ENCODE measurements around the gene TSSK3.
"Not testable (repeated sequence)": the region's sequence is repeated elsewhere in the genome, so short reads cannot be mapped to it uniquely, and the experiment has no call there.

TSSK3 gene

DNA sequence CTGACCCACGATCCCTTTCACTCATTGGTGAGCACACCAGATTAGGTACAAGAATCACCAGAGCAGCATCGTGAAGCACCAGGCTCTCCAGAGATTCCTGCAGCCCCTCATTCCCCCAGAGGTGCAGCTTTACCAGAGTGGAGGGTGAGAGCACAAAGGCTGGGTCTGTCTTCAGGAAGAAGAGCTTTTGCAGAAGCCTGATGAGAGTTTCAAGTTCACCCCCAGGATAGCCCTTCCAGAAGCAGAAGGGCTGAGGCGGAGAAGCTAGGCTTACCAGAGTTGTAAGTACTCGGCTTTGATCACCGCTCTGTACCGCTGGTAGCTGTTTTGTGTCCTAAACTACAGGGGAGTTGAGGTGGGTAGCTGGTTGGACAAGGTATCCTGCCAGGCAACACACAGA is 3.1 kb downstream of the TSSK3 start:
- DNase-seq: no peak

DNA sequence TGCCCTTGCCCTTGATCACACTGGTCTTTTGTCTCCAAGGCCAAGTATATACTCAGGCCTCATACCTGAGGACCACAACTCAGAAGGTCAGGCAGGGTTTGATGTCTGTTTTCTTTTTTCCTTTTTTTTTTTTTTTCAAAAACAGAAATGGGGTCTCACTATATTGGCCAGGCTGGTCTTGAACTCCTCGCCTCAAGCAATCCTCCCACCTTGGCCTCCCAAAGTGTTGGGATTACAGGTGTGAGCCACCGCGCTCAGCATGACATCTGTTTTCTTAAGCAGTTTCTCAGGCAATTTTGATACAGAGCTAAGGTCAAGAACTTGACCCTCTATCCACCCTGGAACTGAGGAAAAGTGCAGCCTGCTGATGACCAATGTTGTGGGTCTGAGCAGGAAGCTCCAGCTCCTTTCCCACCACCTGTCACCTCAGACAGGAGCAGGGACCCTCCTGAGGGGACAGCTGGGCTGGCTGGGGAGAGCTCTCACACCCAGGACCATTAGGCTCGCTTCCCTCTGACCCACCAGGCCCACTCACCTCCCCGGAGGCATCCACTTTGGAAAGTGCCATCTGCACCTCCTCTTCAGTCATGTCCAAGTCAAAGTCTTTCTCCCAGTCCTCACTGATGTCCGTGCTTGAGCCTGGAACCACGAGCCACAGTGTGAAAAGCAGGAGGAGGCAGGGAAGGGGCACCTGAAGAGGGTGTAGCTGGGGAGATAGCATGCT is 5.7 kb downstream of the TSSK3 start:
- DNase-seq: no peak

DNA sequence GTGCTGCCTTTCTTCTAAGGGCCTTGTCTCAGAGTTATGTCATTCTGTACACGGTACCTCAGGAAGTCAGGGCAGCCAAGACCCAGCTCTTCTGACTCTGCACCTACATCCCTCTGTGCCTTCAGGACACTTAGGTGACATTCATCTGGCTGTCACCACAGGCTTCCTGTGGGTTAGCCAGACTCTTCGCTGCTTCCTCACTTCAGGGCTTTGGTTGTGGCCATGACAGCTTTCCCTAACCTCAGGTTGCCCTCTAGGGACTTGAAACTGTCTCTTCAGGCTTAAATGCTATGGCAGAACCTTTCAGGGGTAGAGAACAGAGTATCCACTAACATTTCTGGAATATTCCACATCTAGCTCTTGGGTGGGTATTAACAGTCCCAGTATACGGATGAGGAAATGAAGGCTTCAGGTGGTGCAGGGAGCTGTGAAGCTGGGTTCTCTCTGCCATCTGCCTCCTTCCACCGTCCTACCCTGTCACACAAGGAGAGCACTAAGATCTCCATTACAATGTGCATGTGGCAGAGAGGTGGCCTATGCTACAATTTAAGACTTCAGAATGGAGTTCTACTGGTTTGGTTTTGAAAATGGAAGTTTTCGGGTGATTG is 9.9 kb downstream of the TSSK3 start:
- peak in 1 of 2 donors; percentile 78 for DNase-seq

DNA sequence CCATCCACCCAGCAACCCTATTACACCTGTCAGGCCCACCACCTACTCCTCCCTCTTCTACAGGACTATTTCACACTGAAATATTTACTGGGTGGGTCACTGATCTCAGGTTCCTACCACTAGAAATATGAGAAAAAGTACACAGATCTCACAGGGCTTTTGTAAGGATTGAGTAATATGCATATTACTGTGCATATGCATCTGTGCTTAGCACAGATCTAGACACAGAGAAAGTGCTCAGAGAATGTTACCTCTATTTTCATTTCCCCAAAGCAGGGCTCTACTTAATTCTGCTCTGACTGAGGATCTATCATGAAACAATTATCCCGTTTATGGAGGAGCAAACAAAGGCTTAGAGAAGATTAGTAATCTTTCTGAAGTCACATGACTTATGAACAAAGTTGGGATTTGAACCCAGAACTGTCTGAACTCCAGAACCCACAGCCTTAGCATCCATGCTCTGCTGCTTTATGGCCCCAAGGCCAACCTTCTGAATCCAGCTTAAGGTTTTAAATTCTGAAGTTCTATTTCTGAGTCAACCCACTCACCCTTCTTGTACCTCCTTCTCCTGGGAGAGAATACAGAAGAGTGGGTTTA is 11.8 kb downstream of the TSSK3 start:
- DNase-seq: no peak

DNA sequence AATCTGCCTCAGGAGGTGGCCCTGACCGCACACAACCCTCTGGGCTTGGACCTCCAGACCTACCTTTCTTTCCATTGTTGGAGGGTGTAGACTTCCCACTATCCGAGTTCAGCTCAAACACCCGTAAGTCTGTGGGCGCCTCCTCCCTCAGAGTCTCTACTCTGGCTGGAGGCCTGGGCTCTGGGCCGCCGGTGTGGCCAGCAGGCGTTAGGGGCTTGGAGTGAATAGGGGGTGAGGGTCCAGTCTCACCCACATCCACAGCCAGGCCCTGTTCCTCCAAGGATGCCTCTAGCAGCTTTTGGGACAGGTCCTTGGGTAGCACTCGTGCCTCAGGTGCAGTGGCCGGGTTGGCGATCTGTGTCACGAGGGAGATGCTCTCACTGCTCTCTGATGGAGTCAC is 13.9 kb downstream of the TSSK3 start:
- no peak for DNase-seq

DNA sequence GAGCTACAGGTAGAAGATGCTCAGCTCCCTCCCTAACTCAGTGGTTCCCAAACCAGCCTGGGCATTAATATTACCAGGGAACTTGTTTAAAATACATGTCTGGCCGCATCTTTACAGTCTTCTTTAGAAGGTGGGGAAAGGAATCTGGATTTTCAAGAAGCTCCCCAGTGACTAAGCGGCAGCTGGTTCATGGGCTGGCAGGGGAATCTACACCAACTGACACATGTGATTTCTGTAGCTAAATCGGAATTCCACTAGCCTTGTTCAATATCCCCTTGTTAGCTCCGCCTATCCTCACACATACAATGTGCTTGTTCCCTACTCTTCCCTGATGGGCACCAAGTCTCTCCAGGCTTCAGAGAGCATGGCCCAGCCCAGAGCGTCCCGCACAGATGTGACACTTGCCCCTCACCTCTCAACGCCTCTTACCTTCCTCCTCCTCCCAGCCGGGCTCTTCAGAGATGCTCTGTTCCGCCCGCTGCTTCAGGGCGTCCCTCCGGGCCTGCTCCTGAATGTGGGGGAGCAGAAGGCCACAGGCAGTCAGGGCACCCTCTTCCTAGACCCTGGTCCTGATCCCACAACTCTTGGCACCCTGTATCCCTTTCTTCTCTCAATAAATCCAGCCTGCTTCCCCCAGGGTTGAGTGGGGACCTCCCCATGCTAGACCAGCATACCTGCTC is 15.3 kb downstream of the TSSK3 start:
- DNase-seq: no peak

DNA sequence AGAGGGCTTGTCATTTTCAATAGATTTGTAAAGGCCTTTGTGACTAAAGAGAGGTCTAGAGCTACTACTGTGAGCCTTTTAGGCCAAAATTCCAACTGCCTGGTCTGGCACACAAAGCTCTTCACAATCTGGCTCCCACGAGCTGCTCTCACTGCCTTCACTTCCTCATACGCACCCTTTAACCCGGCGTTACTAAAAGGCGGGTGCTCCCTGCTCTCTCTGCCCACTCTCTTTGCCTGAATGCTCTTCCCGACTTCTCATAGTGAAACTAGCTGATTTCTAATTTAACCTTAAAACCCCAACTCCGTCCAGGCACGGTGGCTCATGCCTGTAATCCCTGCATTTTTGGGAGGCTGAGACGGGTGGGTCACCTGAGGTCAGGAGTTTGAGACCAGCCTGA is 17.7 kb downstream of the TSSK3 start:
- DNase-seq: no peak

DNA sequence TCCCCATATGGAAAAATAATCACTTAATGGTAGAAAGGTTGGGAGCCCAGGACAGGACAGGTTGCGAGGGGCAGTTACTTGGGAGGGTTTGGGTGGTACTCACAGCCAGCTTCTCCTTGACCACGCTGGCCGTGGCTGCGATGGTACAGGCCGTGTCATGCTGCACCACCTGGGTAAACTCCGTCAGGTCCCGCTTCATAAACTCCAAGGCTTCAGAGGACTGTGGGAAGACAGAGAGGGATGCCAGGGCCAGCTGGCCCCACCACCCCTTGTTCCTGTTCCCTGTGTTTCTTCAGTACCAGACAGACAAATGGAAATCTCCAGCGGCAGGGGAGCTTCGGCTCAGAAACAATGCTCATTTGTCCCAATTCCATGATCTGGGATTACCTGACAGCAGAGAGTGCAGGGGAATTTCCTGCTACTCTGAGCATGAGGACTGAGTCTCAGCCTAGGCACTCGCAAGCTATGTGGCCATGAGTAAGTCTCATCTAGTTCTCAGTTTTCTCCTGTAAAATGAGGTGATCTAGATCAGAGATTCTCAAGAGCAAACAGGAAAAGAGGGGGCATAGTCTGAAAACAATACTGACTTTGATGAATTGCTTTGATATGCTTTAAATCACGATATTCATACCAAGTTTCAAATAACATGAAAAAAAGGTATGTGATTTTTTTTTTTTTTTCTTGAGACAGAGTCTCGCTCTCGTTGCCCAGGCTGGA is 24.5 kb downstream of the TSSK3 start:
- DNase-seq: no peak

DNA sequence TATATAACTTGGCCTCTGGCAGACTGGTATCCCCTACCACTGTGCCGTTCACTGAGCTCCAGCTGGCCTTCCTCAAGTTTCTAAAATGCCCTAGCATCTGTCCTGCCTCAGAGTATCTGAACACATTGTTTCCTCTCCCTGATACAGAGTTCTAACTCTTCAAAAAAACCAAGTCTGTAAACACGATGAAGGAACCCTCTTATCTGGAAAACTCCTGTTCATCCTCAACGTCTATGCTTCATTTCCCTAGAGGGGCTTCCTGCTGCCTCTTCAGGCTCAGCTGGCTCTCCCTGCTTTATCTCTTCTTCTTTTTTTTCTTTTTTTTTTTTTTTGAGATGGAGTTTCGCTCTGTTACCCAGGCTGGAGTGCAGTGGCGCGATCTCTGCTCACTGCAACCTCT is 26.3 kb downstream of the TSSK3 start:
- no peak for DNase-seq

DNA sequence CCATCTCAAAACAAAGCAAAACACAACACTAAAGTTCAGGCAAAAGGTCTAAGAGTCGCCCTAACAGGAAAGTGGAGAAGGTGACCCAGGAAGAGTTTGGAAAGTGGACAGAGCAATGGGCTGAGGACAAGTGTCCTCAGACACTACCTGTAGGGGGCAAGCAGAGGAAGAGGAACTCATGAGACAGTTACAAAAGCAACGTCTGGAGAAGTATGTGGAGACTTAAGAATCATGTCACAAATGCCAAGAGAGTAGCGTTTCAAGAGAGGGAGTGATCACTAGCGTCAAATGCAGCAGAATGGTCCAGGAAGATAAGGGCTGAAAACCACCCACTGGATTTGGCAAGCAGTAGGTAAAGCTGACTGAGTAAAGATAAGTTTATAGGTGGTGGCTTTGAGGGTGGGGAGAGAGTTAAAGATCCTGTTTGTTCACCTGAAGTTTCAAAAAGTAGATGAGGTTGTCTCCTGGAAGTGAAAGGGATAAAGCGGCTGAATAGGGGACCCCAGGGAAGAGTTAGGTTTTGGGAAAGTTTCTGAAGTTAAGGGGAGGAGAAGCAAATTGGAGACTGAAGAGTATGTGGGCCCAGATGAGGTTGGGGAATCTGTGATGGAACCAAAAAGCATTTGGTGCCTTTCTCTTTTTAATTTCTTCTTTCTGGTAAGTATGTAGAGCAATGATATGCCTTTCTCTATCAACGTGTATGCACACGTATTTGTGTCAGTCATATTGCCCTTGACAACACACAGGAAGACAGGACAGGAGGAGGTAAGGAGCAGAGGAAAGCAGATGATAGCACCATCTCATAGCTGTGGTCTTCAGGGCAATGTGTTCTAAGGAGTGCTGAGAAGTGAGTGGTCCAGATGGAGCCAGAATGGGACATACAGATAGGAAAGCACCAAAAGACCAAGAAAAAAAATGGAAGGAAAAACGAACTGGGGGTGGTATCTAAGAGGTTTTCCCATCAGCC is 28.8 kb downstream of the TSSK3 start:
- DNase-seq: no peak

DNA sequence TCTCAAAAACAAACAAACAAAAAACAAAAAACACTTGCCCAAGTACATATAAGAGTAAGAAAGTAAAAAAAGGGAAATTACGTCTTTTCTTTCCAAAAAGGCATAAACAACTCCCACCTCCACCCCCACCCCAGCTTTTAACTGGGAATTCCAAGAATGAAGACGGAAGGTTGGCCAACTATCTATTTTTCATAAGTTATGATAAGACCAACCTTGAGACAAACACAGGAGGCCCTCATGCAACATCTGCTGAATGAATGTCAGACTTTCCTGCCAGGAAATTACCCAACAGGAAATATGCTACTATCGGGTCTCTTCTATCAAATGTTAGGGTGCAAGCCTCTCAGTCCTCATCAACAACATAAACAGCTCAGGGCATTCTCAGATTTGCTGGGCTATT is 30.0 kb downstream of the TSSK3 start:
- DNase-seq: peak in 1 of 2 donors; percentile 20

DNA sequence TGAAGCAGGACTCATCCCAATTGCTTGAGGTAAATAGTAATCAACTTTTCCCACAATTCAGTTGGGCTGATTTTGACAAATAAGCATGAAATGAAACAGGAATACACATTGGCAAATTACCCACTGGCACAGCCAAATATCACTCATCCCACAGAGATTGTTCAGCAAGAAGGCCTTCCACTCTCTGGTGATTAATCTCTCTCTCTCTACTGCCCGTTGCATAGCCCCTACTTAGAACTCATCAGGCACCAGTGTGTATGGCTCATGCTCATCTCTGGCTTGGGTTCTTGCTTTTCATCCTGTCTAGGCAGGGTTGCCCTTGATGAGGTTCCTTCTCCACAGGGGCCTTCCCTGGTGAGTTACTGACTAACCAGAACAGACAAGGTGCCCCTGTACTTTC is 30.8 kb downstream of the TSSK3 start:
- no peak for DNase-seq

DNA sequence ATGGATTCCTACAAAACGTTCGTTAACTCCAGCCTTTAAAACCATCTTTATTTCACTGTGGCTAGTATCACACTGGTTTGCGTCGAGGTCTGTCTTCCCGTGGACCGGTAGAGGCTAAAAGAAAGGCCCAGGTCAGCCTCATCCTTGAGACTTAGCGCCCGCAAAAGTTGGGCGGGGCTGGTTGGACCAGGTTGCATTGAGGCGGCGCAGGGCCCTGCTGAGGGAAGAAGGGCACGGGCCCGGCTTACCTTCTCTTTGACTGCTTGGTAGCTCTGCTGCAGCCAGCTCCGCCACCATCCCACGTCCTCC is 31.4 kb downstream of the TSSK3 start:
- no peak for DNase-seq

DNA sequence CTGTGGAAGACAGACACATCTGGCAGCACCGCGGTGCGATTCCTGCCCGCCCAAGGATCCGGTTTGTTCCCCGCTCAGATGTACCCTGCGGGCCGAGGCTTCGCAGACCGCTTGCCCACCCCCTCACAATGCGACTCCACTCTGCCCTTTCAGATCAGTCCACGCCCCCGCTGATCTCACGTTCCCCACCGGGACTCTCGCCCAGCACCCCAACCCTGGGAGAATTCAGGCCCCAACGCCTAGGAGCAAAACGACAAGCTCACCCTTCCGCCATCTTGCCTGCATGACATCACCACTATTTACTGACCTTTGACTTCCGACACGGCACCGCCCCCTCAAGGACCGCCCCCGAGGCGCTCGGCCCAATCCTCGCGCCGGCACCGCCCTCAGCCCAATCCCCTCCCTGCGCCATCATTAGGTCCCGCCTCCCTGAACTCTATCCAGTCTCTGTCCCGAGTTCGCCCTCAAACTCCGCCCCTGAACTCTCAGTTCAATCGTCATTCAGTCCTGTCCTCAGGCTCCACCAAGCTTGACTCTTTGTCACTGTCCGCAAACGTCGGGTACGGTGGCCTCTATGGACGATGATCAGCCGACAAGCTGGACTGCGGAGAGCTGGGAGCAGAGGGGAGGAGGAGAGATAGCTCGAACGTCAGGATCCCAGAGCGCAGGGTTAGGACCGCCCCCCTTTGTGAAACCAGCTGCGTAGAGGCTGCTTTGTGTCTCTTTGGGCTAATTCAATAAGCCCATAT is 32.0 kb downstream of the TSSK3 start, which contains the start of gene BSDC1:
BSDC1 (minus strand) TSS at position 301 of the 749 bp plus-strand sequence; CDS start at position 274, 27 bp downstream.
- peak; percentile 92 to 98 for DNase-seq

DNA sequence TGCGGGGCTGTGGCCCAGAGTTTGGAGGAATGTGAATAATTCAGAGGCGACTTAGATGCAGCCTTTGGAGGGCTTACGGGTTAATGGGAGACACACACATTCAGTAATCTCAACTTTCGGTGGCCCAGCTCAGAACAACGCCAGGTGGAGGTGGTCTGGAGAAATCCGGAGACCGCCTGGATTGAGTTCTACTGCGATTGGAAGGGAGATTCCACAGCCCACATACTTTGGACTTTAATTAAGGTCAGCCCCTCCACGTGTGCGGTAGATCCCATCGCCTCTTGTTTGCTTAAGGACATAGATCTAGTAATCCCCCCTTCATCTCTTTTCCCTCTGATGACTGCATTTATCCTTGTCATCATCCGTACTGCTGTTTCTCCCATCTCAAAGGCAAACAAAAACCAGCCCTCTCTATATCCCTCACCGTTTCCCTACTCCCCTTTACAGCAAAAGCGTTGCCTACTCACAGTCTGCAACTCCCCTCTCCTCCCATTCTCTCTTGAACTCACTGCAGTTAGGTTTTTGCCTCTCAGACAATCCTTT is 32.6 kb downstream of the TSSK3 start:
- no peak for DNase-seq

DNA sequence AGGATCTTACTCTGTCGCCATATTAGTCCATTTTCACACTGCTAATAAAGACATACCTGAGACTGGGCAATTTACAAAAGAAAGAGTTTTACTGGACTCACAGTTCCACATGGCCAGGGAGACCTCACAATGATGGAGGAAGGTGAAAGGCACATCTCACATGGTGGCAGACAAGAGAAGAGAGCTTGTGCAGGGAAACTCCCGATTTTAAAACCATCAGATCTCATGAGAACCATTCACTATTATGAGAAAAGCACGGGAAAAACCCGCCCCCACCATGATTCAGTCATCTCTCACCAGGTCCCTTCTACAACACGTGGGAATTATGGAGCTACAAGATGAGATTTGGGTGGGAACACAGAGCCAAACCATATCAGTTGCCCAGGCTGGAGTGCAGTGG is 34.2 kb downstream of the TSSK3 start:
- DNase-seq: not testable (repeated sequence)

DNA sequence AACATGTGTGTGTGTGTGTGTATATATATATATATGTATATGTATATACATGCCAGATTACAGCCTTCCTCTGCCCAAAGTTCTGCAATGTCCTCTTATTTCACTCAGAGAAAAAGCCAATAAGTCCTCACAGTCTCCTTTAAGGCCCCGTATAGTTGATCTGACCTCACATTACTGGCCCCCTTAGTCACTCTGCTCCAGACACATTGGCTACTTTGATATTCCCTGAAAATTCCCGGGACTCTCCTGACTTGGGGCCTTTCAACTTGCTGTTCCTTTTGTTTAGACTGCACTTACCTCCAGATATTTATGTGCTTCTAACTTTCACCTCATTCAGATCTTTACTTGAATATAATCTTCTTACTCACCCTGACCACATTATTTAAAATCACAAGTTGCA is 36.1 kb downstream of the TSSK3 start:
- no peak for DNase-seq

DNA sequence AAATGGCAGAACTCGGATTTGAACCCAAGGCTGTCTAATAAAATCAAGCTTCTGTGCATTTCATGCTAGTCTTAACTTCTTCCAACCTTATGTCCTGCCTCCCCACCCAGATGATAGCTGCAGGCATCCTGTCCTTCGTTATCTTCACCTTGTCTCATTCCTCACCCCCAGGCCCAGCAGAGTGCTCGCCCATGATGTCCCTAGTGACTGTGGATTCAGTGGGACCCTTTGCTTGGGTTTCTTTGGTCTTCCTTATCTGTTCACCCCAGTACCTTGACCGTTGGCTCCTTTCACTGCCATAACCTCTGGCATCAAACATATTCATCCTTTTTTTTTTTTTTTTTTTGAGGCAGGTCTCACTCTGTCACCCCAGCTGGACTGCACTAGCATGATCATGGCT is 37.5 kb downstream of the TSSK3 start:
- no peak for DNase-seq

DNA sequence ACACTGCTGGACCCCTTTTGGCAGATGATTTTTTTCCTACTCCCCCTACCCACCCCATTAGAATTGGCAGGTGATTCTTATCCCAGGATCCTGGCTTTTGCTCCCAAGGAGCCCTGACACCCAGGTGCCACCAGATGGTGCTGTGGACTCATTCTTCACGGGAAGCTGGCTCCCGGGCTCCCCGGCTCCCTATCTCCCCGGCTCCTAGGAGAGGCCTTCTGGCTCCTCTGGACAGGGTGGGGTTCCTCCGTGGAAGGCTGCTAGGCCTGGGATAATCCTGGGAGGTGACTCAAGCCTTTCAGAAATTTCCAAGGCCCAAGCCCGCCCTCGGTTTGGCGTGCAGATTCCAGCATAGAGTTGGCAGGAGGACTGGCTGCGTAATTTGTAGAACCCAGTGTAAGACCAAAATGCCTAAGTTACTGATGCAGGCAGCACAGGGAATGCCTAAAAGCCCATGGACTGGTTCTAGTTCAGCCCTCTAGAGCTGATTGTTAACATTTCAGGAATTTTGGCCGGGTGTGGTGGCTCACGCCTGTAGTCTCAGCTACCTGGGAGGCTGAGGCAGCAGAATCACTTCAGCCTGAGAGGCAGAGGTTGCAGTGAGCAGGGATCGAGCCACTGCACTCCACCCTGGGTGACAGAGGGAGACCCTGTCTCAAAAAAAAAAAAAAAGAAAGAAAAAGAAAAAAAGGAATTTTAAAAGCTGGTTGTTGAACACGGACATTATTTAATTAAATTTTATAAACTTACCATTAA is 38.7 kb downstream of the TSSK3 start:
- DNase-seq: peak in 1 of 2 donors; percentile 27

DNA sequence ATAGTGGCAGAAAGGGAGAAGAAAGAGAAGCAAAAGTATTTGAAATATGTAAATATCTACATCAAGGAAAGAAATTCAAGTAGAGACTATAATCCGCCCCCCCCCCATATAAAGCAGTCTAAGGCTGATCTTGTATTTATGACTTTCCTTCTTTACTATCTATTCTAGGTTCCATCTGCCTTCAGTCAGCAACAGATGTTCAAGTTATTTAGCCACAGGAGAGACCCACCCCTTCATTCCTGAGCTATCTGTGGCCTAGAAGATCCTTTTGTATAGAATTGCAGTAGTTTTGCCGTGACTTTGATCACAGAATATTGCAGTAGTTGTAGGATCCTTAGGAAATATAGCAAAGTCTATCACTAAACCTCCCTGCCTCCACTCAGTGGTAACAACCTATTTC is 42.6 kb downstream of the TSSK3 start:
- DNase-seq: no peak

Measured in bone marrow (tissue), 2 donors.